ENCODE measurements around the gene SPINDOC.
A peak's percentile ranks its signal among the peaks of the same experiment; 100 is the strongest.

The SPINDOC gene

DNA sequence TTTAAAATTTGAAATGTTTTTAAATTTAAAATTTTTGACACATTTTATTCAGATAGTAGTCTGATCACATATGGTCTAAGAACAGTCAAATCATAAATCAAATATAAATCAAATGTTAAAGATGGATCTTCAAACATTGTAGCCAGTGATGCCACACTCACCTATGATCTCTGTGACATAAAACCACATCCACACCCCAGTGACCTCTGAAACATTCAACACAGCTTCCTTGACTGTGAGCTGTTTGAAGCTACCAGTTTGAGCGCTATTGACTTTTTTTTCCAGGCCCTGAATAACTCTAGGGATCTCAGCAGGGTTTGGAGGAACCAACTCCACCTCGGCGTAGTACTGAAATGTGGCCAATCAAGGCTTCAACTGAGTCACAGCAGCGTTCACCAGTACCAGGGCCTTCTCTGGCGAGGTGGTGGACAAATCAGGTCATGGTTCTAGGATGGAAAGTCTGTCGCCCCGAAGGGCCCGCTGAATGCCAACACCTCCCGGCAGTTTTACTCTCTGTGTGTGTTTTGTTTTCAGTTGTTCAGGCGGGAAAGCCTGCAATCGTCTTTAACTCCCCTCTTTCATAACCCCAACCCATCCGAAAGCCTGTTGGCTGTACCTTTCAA, 21.4 kb downstream of the SPINDOC start:
- no peak for DNase-seq

DNA sequence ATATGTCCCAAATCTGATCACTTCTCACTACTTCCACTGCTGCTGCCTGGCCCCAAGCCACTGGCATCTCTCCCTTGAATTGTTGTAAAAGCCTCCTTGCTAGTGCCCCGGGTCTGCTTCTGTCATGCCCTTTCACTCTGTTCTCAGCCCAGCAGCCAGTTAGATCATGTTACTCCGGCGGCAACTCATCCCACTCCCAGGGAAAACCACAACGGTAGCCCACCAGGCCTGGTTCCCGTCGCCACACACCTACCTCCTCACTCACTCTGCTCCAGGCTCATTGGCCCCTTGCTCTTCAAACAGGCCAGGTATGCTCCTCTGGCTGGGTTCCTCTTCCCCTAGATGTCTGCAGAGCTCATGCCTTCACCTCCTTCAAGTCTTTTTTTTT, 21.9 kb downstream of the SPINDOC start:
- no peak for DNase-seq

DNA sequence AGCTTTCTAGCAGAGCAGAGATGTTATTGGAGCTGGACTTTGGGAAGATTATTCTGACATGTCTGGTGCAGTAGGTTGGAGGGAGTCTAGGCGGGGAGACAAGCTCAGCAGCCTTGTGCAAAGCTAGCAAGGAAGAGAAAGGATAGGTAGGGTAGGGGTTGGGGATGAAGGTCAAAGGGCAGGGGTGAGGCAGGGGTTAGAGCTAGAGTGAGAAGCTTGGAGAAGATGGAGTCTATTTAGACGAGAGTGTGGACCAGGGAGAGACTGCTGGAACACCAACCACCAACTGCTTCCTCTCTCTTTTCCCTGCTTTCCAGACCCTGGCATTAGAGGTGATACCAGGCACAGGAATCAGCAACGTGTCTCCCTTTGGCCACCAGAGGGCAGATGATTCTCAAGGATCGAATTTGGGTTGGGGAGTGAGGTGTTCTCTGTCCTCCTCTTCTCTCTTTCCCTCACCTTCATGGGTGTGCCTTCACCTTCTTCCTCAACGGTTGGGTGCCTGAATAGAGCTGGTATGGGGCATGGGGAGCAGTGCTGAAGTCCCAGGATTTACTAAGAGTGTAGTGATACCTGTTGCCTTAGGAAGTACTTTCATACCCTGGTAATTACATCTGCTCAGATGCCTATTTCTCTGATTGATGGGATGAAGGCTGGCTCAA, 23.9 kb downstream of the SPINDOC start:
- DNase-seq = peak; percentile 52

DNA sequence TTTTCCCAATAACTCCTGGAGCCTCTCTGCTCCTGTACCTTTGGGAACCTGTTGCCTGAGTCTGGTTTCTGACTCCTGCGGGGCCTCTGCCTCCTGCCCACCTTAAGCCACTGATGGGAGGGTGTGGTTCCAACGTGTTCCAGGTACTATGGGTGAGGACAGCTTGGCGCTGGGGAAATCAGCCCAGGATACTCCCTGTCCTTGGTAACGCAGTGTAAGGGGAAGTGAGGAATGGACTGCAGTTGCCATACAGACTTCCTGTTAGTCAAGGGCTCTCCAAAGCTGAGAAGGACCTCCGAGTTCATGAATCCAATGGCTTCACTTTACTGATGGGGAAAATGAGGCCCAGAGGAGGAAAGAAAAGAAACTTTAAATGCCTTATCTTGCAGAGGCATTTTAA, 24.5 kb downstream of the SPINDOC start:
- no peak for DNase-seq

DNA sequence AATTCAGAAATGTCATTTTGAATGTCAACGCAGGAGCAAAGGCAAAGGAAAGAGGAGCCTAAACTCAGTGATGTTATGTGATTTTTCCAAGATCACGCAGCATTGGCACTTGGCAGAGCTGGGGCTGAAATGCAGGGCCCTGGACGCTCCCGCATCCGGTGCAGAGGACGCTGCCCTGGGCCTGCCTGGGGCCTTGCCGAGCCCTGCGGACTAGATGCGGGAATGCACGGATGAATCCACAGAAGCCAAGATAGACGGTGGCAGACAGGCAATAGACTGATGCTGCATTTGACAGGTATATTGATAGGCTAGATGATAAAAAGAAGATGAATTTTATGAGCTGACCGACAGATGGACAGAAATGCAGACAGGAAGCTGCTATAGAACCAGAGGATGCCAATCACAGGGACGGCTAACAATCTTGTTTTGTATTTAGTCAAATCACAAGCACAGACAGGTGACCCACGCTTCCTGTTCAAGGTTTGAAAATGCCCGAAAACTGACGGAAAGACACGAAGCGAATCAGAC, 25.0 kb downstream of the SPINDOC start:
- DNase-seq = no peak

DNA sequence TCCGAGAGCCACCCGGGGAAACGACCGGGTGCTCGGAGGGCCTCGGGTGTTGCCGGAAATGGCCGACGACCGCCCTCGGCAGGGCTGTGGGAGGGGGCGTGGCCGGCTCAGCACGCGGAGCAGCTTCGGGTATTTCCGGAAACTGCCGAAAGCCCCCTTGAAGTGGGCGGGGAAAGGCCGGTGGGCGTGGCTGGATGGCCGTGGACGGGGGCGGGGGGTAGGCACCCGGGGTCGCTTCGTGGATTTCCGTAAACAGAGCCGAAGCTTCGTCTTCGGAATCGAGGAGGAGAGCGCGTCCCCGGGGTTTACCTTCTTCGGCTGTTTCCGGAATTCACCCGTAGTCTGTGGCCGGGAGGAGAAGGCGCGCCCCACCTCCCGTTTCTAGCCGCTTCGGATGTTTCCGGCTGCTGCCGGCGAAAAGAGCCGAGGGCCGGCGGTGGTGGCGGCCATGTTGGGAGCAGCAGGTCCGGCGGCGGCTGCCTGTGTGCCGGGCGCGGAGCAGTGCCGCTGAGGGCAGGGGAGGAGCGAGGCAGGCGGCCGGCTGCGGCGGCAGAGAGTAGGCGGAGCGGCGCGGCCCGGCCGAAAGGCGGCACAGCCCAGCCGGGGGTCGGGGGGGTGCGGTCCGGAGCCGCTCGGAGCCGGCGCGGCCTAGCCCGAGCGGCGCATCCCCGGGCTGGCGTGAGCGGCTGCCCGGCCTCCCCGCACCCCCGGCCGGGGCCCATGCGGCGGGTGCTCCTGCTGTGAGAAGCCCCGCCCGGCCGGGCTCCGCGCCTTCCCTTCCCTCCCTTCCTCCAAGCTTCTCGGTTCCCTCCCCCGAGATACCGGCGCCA, 25.6 kb downstream of the SPINDOC start, which contains the start of gene MARK2:
MARK2 (plus strand) TSS at position 433 of the 830 bp plus-strand sequence; CDS start at position 830, 397 bp downstream.
- peak; percentile 98 for DNase-seq

DNA sequence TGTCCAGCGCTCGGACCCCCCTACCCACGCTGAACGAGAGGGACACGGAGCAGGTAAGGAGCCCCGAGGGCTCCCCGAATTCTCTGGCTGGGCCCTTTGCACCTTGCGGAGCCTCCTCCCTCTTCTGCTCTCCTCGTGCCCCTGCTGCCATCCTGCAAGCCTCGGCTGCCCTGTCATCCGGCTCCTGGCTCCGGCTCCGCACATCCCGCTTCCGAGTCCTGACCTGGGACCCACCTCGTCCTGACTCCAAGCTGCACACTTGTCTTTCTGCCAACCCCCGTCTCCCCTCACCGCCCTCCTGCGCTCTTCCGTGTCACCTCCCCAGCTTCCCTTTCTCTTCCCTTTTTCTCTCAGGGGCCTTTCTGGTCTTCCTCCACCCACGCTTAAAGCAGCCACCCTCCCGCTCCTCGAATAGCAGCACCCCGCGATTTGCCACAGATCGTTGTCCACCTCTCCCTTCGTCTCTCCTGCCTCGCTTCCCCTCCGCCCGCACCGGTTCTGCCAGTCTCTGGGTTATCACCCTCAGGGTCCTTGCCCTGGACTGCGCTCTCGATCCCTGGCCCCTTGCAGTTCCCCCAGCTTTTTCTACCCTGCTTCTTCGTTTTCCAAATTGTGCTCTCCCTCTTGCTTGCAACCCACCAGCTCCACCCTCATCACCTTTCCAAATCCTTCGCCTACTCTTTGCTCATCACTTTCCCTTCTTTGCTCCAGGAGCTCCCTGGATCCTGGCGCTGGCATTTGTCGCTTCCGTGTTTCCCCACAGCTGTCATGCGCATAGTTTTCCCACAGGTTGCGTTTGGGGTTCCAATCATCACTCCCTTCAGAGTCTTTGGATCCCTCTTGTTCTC, 26.5 kb downstream of the SPINDOC start:
- no peak for DNase-seq

DNA sequence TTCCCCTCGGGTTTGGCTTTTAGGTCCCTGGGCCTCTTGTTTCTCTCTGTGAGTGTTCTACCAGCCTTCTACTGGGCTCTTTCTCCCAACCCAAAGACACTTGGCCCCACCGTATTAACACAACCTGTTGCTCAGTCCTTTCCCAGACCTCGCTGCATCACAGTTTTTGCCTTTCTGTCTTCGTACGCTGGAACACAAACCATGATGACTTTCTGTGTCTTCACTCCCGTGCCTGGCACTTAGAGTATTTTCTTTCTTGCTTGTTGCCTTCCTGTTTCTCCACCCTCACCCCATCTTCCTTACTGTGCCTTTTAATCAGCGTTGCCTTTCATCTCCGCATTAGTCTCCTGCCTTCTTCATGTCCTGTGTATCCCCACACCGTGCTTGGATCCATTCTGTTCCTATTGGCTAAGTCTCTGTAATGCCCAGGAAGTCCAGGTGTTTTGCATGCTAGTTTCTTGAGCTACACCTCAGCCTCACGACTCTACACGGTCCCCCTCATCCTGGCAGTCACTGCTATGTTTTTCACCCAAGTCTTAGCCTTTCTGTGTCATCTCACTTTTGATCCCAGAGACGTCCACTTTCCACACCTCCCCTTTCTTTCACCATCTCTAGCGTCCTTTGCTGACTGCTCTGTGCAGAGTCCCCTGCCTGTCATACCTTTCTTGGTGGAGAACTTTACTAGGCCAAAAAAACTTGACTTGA, 27.3 kb downstream of the SPINDOC start:
- DNase-seq = no peak

DNA sequence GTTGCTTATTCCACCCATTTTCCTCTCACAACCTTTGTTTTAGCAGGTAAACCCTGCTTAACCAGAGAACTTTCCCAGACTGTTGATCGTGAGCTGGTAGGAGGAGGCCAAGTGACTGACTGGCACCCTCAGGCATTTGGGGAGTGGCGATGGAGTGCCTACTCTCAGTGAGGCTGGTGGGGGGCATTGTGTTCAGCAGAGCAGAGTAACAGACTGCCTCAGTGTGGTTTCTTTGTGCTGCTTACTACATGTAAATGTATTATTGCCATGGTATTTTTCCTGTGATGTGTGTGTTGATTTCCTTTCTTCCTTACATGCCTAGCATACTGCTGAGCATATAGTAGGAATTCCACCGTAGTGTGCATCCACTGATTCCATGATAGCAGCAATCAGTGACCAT, 28.3 kb downstream of the SPINDOC start:
- DNase-seq = no peak

DNA sequence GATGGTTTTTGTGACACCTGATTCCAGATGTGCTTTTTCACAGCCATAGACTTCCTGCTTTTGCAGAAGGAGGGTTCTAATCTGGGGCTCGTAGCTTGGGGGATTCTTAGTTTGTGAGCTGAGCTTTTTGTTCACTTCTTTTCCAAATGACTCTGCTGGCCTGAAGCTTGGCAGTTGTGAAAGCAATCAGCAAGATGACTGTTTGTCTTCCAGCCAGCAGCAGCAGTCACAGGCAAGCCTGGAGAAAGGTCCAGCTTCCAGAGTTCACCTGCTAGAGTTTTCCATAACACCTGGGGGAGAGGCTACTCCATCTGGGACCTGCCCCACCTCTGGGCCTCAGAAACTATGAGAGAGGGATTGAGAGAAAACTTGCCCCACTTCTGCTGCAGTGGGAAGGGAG, 29.8 kb downstream of the SPINDOC start:
- no peak for DNase-seq

DNA sequence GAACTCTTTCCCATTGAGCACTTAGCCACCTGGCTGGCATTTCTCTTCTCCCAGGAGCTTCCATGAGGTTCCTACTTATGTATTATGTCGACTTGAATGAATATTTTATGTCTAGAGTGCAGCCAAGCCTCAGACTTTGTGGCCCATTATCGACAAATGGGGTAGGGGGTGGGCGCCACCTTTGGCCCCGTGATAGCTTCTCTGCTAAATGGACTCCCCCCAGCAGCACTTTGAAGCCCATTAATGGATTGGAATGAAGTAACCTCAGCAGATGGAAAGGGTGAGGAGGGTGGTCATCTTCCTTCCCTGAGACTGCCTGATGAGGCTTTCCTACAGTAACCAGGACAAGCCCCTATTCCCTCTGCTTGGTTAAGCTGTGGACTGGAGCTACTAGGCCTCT, 31.6 kb downstream of the SPINDOC start:
- DNase-seq = no peak

DNA sequence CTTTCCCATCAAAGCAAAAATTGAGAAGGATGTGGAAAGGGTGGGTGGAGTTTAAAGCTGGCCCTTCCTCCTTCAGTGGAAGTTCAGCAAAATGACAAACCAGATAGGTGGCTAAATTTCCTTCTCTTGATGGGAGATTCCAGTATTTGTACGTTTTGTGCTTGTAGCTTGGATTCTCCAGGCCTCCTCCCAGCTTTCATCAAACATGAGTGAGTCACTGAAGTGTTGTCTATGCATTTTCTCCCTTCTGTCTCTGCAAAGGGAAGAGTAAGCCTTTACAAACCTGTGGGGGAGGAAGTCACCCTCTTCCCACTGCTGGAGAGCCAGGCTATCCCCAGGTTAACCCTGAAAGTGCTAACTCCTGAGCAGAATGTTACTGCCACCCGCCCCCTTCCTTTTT, 32.0 kb downstream of the SPINDOC start:
- DNase-seq = no peak

DNA sequence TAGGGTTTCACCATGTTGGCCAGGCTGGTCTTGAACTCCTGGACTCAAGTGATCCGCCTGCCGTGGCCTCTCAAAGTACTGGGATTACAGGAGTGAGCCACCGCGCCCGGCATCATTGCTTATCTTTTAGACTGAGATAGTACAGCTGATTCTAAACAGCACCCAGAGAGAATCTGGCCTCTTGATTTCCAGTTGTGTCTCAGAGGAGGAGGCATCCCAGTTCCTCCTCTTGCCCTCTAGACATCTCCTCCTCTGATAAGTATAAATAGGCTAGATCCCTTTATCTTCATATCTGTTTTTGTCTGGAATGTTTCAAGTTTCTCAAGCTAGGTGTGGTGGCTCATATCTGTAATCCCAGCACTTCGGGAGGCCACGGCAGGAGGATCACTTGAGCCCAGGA, 32.7 kb downstream of the SPINDOC start:
- no peak for DNase-seq

DNA sequence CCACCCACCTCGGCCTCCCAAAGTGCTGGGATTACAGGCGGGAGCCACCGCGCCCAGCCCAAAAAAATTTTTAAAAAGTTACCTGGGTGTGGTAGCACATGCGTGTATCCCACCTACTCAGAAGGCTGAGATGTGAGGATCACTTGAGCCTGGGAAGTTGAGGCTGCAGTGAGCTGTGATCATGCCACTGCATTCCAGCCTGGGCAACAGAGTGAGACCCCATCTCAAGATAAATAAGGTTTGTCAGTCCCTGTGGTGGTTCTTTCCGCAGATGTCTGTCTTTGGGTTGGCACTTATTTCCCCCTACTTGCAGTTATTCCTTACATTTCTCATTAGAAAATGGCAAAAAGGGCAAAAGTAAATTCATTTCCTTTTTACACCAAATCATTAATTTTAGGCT, 33.6 kb downstream of the SPINDOC start:
- no peak for DNase-seq

DNA sequence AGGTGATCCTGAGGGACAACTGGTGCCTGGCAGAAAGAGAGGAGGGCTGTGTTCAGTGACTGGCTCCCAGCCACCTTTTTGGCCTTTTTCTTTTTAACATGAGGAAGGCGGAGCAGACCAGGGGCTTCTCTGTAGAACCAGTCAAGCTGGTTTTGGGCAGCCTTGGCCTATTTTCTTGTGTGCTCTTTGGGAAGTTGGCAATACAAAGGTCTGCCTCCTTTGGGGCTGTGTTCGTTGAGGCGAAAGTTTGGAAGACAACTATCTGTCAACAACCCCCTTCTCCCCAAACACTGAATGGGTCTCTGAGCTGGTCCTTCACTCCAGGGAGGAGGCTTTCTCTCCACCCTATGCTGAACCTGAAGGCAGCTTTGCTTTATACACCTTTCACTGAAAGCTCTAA, 34.1 kb downstream of the SPINDOC start:
- no peak for DNase-seq

DNA sequence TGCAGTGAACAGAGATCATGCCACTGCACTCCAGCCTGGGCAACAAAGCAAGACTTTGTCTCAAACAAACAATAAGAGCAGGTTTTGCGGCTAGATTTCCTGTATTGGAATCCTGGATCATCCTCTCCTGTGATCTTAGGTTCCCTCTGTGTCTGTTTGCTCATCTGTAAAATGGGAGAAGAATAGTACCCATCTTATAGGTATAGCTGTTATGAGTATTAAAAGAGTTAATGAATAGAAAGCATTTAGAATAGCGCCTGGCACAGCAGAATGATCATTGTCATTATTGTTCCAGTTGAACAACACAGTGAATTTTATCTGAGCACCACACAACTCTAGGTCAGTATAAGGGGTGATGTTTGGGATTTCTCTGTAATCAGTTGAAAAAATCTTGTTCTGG, 36.4 kb downstream of the SPINDOC start:
- no peak for DNase-seq

DNA sequence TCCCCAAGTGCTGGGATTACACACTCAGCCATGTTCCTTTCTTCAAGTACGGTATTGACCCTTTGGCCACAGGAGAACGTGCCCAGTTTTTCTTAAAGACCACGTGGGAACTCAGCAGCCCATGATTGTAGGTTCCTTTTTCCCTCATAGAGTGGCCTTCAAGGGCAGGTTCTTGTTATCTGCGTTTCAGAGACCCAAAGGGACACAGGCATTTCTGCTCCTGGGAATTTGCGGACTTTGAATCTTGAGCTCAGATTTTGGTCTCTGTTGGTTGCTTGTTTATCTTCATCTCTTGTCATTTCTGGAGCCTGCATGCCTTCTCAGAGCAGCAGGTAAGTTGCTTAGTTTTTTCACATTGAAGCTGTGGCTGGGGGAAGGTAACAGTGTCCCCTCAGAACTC, 37.7 kb downstream of the SPINDOC start:
- DNase-seq = no peak

DNA sequence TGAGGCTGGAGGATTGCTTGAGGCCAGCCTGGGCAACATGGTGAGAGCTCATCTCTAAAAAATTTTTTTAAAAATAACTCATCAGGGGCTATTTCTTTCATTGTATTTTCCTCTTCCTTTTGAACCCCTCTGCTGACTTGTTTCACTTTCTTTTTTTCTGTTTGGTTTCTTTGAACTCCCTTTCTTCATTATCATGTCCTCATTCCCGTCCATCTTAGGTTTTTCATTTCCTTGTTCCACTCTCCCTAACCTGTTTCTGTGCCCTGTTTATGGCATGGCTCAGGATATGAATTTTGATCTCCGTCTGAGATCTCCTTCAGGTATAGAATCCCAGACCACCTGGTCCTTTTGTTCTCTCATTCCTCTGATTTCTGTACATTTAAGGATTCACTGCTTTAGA, 38.1 kb downstream of the SPINDOC start:
- no peak for DNase-seq

DNA sequence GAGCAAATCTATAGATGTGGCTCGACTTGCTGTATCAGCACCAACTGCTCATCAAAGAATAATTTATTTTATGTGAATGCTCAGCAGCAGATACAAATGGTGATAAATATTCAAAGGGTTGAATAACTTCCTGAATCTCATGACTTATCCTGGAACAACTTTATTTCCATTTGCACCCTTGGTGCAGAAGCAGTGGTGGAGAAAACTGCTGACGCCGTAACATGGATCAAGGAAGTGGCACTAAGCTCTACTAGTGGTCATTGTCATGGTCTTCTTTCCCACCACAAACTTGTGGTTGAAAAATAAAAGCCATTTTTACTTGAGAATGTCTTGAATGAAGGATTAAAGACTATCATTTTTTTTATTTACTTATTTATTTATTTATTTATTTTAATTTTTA, 40.2 kb downstream of the SPINDOC start:
- no peak for DNase-seq

DNA sequence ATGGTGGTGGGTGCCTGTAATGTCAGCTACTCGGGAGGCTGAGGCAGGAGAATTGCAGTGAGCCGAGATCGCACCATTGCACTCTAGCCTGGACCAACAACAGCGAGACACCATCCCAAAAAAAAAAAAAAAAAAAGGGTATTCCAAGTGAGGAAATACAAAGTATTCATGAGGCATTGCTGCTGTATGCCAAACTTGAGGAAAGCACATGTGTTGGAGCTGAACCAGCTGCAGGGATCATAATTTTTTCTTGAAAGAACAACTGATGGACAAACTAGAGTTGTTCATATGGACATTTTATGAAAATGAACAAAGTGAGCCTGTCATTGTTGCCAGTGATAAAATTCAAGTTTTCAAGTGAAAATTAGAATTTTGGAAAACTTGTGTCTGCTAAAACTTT, 41.4 kb downstream of the SPINDOC start:
- no peak for DNase-seq

DNA sequence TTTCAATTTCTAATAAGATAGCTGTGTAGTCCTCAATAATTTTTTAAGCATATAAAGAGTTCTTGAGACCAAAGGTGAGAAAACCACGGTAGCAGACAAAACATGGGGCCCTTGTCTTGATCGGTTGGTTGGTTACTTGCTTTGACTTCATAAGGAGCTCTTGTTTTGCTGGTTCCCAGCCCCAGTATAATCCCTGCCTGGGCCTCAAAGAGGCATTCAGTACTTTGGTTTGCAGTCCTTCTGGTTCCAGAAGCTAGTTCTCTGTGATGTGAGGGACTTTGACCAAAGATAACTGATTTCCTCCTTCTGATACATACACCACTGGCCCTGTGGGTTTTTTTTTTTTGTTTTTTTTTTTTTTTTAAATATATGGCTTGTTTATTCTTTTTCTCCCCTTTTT, 42.7 kb downstream of the SPINDOC start:
- DNase-seq = no peak
